RWPE2 (cell line): ENCODE data around the gene ADGRG2.

Experiments used
- ATAC-seq: fragments of 200-7000 bp; cut with Tn5 transposase; 3 replicates; pipeline ENCODE4 v1.9.1; 2021; ENCODE audit warnings: low read depth
- DNase-seq: peaks from one replicate; pipeline ENCODE4 v3.0.0-alpha.2; 2020; ENCODE audit warnings: low spot score
- H3K27ac ChIP-seq: fragments of 450-650 bp; 2 replicates; pipeline ENCODE4 v1.5.1; 2017; ENCODE audit warnings: mild to moderate bottlenecking; ENCODE audit not compliant: poor library complexity, severe bottlenecking
- H3K27me3 ChIP-seq: fragments of 250-450 bp; sonication (Bioruptor Pico); 2 replicates; pipeline ENCODE4 v1.5.1; 2021; ENCODE audit warnings: mild to moderate bottlenecking, moderate library complexity; ENCODE audit not compliant: insufficient read depth, poor library complexity, severe bottlenecking
- H3K36me3 ChIP-seq: fragments of 250-450 bp; sonication (Bioruptor Pico); 2 replicates; pipeline ENCODE4 v1.5.1; 2020; ENCODE audit warnings: low read depth, mild to moderate bottlenecking, moderate library complexity
- H3K4me1 ChIP-seq: fragments of 250-450 bp; sonication (Bioruptor Pico); 2 replicates; pipeline ENCODE4 v1.5.1; 2021; ENCODE audit warnings: mild to moderate bottlenecking, moderate library complexity; ENCODE audit not compliant: insufficient read depth, poor library complexity, severe bottlenecking
- H3K4me3 ChIP-seq: fragments of 250-450 bp; sonication (Bioruptor Pico); 2 replicates; pipeline ENCODE4 v1.5.1; 2021; ENCODE audit warnings: mild to moderate bottlenecking, moderate library complexity; ENCODE audit not compliant: severe bottlenecking
- H3K9me3 ChIP-seq: fragments of 250-450 bp; sonication (Bioruptor Pico); 2 replicates; pipeline ENCODE4 v1.5.1; 2021; ENCODE audit warnings: mild to moderate bottlenecking, moderate library complexity; ENCODE audit not compliant: severe bottlenecking
- TF ChIP-seq, protein P1 (sequence below): fragments of 450-650 bp; IDR thresholded peaks from one replicate; pipeline ENCODE4 v1.5.1; 2017; ENCODE audit warnings: mild to moderate bottlenecking, moderate library complexity; ENCODE audit not compliant: poor library complexity, severe bottlenecking

ADGRG2 gene

DNA sequence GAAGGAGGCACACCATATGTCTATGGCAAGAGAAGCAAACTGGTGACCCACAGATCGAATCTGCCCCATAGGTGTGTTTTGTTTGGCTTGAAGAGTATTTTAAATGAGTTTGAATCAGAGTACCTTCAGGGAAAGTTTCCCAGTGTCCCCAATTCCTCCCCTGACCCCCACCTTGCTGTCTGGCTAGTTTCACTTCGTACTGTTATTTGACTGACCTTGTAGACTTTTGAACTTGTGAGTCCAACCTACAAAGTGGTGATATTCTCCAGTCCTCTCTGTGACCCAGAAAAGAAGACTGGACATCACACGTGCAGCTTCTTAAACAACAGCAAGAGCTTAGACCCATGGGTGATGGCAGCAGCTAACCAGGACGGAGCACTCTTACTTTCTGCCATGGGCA, 177.8 kb downstream of the ADGRG2 start:
- Histone ChIP-seq H3K9me3 (no peaks in the 10 kb centered on the region), H3K27ac (no peak overlapping the region), H3K4me3 (no peak overlapping the region), H3K36me3 (peaks cover 11% of the 10 kb centered on the region; the same call in 1 of the 2 replicates), H3K27me3 (no peaks in the 10 kb centered on the region), H3K4me1 (peaks cover 4% of the 10 kb centered on the region)
- DNase-seq: no peak
- no peak for ATAC-seq
- TF ChIP-seq, protein P1, sequence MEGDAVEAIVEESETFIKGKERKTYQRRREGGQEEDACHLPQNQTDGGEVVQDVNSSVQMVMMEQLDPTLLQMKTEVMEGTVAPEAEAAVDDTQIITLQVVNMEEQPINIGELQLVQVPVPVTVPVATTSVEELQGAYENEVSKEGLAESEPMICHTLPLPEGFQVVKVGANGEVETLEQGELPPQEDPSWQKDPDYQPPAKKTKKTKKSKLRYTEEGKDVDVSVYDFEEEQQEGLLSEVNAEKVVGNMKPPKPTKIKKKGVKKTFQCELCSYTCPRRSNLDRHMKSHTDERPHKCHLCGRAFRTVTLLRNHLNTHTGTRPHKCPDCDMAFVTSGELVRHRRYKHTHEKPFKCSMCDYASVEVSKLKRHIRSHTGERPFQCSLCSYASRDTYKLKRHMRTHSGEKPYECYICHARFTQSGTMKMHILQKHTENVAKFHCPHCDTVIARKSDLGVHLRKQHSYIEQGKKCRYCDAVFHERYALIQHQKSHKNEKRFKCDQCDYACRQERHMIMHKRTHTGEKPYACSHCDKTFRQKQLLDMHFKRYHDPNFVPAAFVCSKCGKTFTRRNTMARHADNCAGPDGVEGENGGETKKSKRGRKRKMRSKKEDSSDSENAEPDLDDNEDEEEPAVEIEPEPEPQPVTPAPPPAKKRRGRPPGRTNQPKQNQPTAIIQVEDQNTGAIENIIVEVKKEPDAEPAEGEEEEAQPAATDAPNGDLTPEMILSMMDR: no peak

DNA sequence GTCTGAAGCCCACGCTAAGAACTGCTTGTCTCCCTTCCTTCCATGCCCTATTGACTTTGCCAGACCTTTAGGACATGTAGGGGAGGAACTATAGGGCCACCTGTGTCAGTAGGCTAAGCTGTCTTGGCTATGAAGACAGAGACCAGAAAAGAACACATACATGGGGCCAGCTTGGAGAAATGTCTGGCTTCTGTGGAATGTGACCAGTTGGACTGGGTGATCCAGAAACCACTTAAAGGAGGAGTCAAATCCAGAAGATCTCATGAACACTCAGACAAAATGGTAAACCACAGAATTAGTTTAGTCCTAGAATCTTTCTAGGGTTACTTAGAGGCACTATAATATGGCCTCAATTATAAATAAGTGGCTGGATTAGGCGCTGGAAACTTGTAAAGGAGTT, 180.4 kb downstream of the ADGRG2 start:
- Histone ChIP-seq H3K36me3 (peaks cover 15% of the 10 kb centered on the region), H3K27ac (no peak overlapping the region), H3K4me3 (no peak overlapping the region), H3K9me3 (no peaks in the 10 kb centered on the region), H3K27me3 (no peaks in the 10 kb centered on the region), H3K4me1 (peaks cover 4% of the 10 kb centered on the region)
- DNase-seq: no peak
- TF ChIP-seq, protein P1: no peak
- ATAC-seq: no peak
